ENCODE results near the gene CHD9NB.
A peak's percentile ranks its signal among the peaks of the same experiment; 100 is the strongest.

Gene CHD9NB

GRCh38 chr16:53093162-53093744 is 40.6 kb upstream of the CHD9NB start:
- H3K4me3 ChIP-seq (replicated peaks; ENCODE audit: insufficient read depth, low read length): no peak overlapping the region
- no peaks in the 10 kb centered on the region for H3K27me3 ChIP-seq (ENCODE audit: insufficient read depth, poor library complexity, severe bottlenecking)
- TF ChIP-seq CTCF (IDR thresholded peaks at IDR 0.05; ENCODE audit: insufficient read depth, low read length) (no peak), REST (IDR thresholded peaks at IDR 0.05; ENCODE audit: insufficient replicate concordance, low read depth) (no peak), POLR2AphosphoS5 (IDR thresholded peaks at IDR 0.05; ENCODE audit: low read depth) (no peak), SPI1 (IDR thresholded peaks at IDR 0.05; ENCODE audit: borderline replicate concordance, low read depth) (no peak), GABPA (IDR thresholded peaks at IDR 0.05; ENCODE audit: low read depth) (no peak)
- peak overlapping the region; percentile 42 for H3K27ac ChIP-seq (replicated peaks)
- no peak for DNase-seq (ENCODE audit: low read depth in 1 of 2, low spot score in 1 of 2)

- Histone ChIP-seq H3K27me3 (ENCODE audit: insufficient read depth, poor library complexity, severe bottlenecking) (no peaks in the 10 kb centered on the region), H3K4me3 (replicated peaks; ENCODE audit: insufficient read depth, low read length) (no peak overlapping the region), H3K27ac (replicated peaks) (no peak overlapping the region)
- no peak for TF ChIP-seq GABPA (IDR thresholded peaks at IDR 0.05; ENCODE audit: low read depth)
- no peak for TF ChIP-seq CTCF (IDR thresholded peaks at IDR 0.05; ENCODE audit: insufficient read depth, low read length)
- TF ChIP-seq POLR2AphosphoS5 (IDR thresholded peaks at IDR 0.05; ENCODE audit: low read depth): no peak
- TF ChIP-seq REST (IDR thresholded peaks at IDR 0.05; ENCODE audit: insufficient replicate concordance, low read depth): no peak
- TF ChIP-seq SPI1 (IDR thresholded peaks at IDR 0.05; ENCODE audit: borderline replicate concordance, low read depth): no peak
- DNase-seq (ENCODE audit: low read depth in 1 of 2, low spot score in 1 of 2): no peak
Measured at GRCh38 chr16:53092284-53092683, 39.6 kb upstream of the CHD9NB start.

- peak overlapping the region; percentile 51; the same call in 1 of the 2 replicates for H3K27ac ChIP-seq (replicated peaks)
- no peak overlapping the region for H3K4me3 ChIP-seq (replicated peaks; ENCODE audit: insufficient read depth, low read length)
- TF ChIP-seq SPI1 (IDR thresholded peaks at IDR 0.05; ENCODE audit: borderline replicate concordance, low read depth): no peak
- no peak for TF ChIP-seq POLR2AphosphoS5 (IDR thresholded peaks at IDR 0.05; ENCODE audit: low read depth)
- no peak for TF ChIP-seq CTCF (IDR thresholded peaks at IDR 0.05; ENCODE audit: insufficient read depth, low read length)
- DNase-seq (ENCODE audit: low read depth in 1 of 2, low spot score in 1 of 2): peak; percentile 62 to 79
- no peaks in the 10 kb centered on the region for H3K27me3 ChIP-seq (ENCODE audit: insufficient read depth, poor library complexity, severe bottlenecking)
Measured at GRCh38 chr16:53091466-53092211, 38.9 kb upstream of the CHD9NB start.
